Endothelial cell of umbilical vein (primary cell): ENCODE data around the gene KRTAP4-12. TPM values are rescaled to one million over a fixed set of nuclear protein-coding genes. Genes with fewer than 3 reads are reported as not detected.

Experiments used
- BruUV-seq: library from RNA; stranded (reverse); fragments of 400-500 nt; replicated peaks from 2 replicates; lab custom pipeline; 2021; lab: Mats Ljungman, UMichigan
- CTCF ChIA-PET: fragments of 300-600, 350-600 bp; sonication (Branson Sonifier 250); formaldehyde crosslinking; loops from one replicate; lab custom pipeline; 2021; ENCODE audit warnings: antibody characterized with exemption, inconsistent platforms; lab: Charles Lee
- POLR2A ChIA-PET: fragments of 300-600, 350-600 bp; sonication (Branson Sonifier 250); formaldehyde crosslinking; loops from one replicate; lab custom pipeline; 2021; ENCODE audit warnings: antibody characterized with exemption, inconsistent platforms; lab: Charles Lee
- DNase-seq: peaks from one replicate; pipeline ENCODE4 v3.0.0-alpha.2; 2011; ENCODE audit warnings: low read depth, low spot score
- FAIRE-seq: peaks from 2 replicates; lab custom pipeline; 2011; peaks lifted over from hg19 to GRCh38; lab: Jason Lieb, UNC
- H2AFZ ChIP-seq: 2 replicates; pipeline ENCODE4 v1.6.0; 2012; ENCODE audit warnings: low read depth, low read length, control low read depth, inconsistent platforms
- H3K27ac ChIP-seq: 2 replicates; pipeline ENCODE4 v1.5.1; 2011; ENCODE audit warnings: low read depth, mild to moderate bottlenecking, control low read depth, low read length, moderate library complexity; ENCODE audit not compliant: insufficient read depth
- H3K27me3 ChIP-seq, 2 experiments: 2 replicates each; pipeline versions ENCODE4 v1.6.0 to v1.6.1; 2011; ENCODE audit warnings: low read length in 2 of 2, mixed read lengths in 1 of 2; ENCODE audit not compliant: control insufficient read depth in 2 of 2, insufficient read depth in 2 of 2
- H3K36me3 ChIP-seq, 2 experiments: 2 replicates in 1 of 2; 3 replicates in 1 of 2; pipeline ENCODE4 v1.5.1; 2011; ENCODE audit warnings: low read length in 2 of 2, mild to moderate bottlenecking in 1 of 2, moderate library complexity in 1 of 2; ENCODE audit not compliant: control insufficient read depth in 2 of 2, insufficient read depth in 2 of 2; ENCODE audit errors: extremely low read depth in 1 of 2
- H3K4me1 ChIP-seq: 3 replicates; pipeline ENCODE4 v1.5.1; 2011; ENCODE audit warnings: mild to moderate bottlenecking, low read length; ENCODE audit not compliant: control insufficient read depth, insufficient read depth; ENCODE audit errors: extremely low read depth
- H3K4me2 ChIP-seq: 2 replicates; pipeline ENCODE4 v1.6.1; 2011; ENCODE audit warnings: low read length, control low read depth, mixed read lengths; ENCODE audit not compliant: insufficient read depth
- H3K4me3 ChIP-seq, 3 experiments: fragments of 200-600 bp in 1 of 3; sonication (generic), shearing (Covaris generic) in 1 of 3; replicated peaks in 1 of 3; 2 replicates each; pipeline ENCODE4 v1.5.1; 2011 to 2016; ENCODE audit warnings: control low read depth in 3 of 3, low read length in 3 of 3, mild to moderate bottlenecking in 2 of 3, inconsistent platforms in 1 of 3, low read depth in 1 of 3, moderate library complexity in 1 of 3; ENCODE audit not compliant: insufficient read depth in 1 of 3
- H3K79me2 ChIP-seq: 2 replicates; pipeline ENCODE4 v1.6.0; 2012; ENCODE audit warnings: low read length, inconsistent platforms; ENCODE audit not compliant: control insufficient read depth, insufficient read depth
- H3K9ac ChIP-seq: replicated peaks from 2 replicates; pipeline ENCODE3; 2011; ENCODE audit warnings: low read length, control low read depth; ENCODE audit not compliant: insufficient read depth; ENCODE audit errors: extremely low read depth
- H3K9me1 ChIP-seq: replicated peaks from 3 replicates; pipeline ENCODE4 v1.6.0; 2011; ENCODE audit warnings: mild to moderate bottlenecking, low read length; ENCODE audit not compliant: control insufficient read depth, insufficient read depth; ENCODE audit errors: extremely low read depth
- H3K9me3 ChIP-seq: replicated peaks from 2 replicates; pipeline ENCODE4 v1.5.1; 2012; ENCODE audit warnings: low read length, inconsistent platforms; ENCODE audit not compliant: control insufficient read depth, insufficient read depth
- H4K20me1 ChIP-seq: replicated peaks from 2 replicates; pipeline ENCODE3; 2011; ENCODE audit warnings: mild to moderate bottlenecking, low read length; ENCODE audit not compliant: control insufficient read depth, insufficient read depth; ENCODE audit errors: extremely low read depth
- EZH2 ChIP-seq: IDR thresholded peaks from 2 replicates; pipeline ENCODE4 v1.6.1; 2012; ENCODE audit warnings: borderline replicate concordance, low read depth, mild to moderate bottlenecking, moderate library complexity, low read length, inconsistent platforms; ENCODE audit not compliant: severe bottlenecking
- FOS ChIP-seq: IDR thresholded peaks from 2 replicates; pipeline ENCODE4 v1.6.1; 2011; ENCODE audit warnings: mild to moderate bottlenecking, low read length, moderate library complexity, borderline replicate concordance; ENCODE audit not compliant: insufficient read depth
- JUN ChIP-seq: IDR thresholded peaks from 2 replicates; pipeline ENCODE4 v1.6.1; 2011; ENCODE audit warnings: borderline replicate concordance, low read depth; ENCODE audit not compliant: insufficient read length, insufficient read depth
- MAX ChIP-seq: IDR thresholded peaks from 2 replicates; pipeline ENCODE4 v1.6.1; 2011; ENCODE audit not compliant: insufficient read depth, insufficient read length
- POLR2A ChIP-seq: IDR thresholded peaks from 2 replicates; pipeline ENCODE4 v1.6.1; 2012; ENCODE audit warnings: low read depth, mild to moderate bottlenecking, control low read depth, low read length
- dilution Hi-C: fragments of 300-500 bp; cut with MboI; formaldehyde crosslinking; loops from one replicate; pipeline ENCODE4 v1.15.0; 2019; ENCODE audit warnings: low sequenced_read_pairs; ENCODE audit not compliant: extremely low pct_ligation_motif_present
- intact Hi-C: fragments of 100-400 bp; cut with micrococcal nuclease; formaldehyde crosslinking; loops from one replicate; pipeline ENCODE4 v1.10.0; 2022
- polyA plus RNA-seq, 4 experiments: library from polyadenylated mRNA; depleted of rRNA in 3 of 4; stranded (reverse) in 3 of 4; unstranded in 1 of 4; fragments of >200 nt; gene quantifications; 2 replicates each; pipeline versions ENCODE4 v1.2.1 to v1.2.3, GENCODE V29; 2011 to 2012; ENCODE audit warnings: missing spikeins in 1 of 4
- total RNA-seq: library from RNA; stranded (reverse); gene quantifications from 2 replicates; pipeline ENCODE4 v1.2.3, GENCODE V29; 2021

The KRTAP4-12 gene
- total and polyA plus RNA-seq, 2 donors (not counting 3 experiments of a cell fraction or from before 2014, with no cell fraction given) = not detected

GRCh38 chr17:41133880-41134735 is 10.1 kb upstream of the KRTAP4-12 start:
- intact Hi-C loops = no loop called here
- no peaks in the 10 kb centered on the region for H4K20me1 ChIP-seq
- no peaks in the 10 kb centered on the region for H3K9me1 ChIP-seq
- no peaks in the 10 kb centered on the region for H3K9me3 ChIP-seq
- POLR2A ChIA-PET = no interaction called here
- no peak overlapping the region for H3K4me3 ChIP-seq
- CTCF ChIA-PET = interaction anchor here (0.7 kb wide), 1 partner anchor 21 kb away, joined by 3 read pairs; no protein-coding TSS in a partner anchor
- dilution Hi-C loops = no loop called here
- no peaks in the 10 kb centered on the region for H3K4me1 ChIP-seq
- no peak overlapping the region for H3K27ac ChIP-seq
- BruUV-seq = no TSS peak
- H3K27me3 ChIP-seq = peaks cover 0 to 3% of the 10 kb centered on the region in 2 experiments
- no peak overlapping the region for H2AFZ ChIP-seq
- H3K79me2 ChIP-seq = no peaks in the 10 kb centered on the region
- H3K36me3 ChIP-seq = no peaks in the 10 kb centered on the region
- FAIRE-seq (no peak), DNase-seq (no peak)
- H3K9ac ChIP-seq = no peak overlapping the region
- TF ChIP-seq JUN (no peak), POLR2A (no peak), FOS (no peak), MAX (no peak)
- no peak overlapping the region for H3K4me2 ChIP-seq

- Histone ChIP-seq H3K79me2 (no peaks in the 10 kb centered on the region), H3K27ac (no peak overlapping the region), H3K4me1 (no peaks in the 10 kb centered on the region), H2AFZ (no peak overlapping the region), H3K9me1 (no peaks in the 10 kb centered on the region), H3K36me3 (no peaks in the 10 kb centered on the region), H3K9me3 (no peaks in the 10 kb centered on the region), H3K4me2 (no peak overlapping the region), H3K27me3 (peaks cover 0 to 3% of the 10 kb centered on the region in 2 experiments), H3K4me3 (no peak overlapping the region), H4K20me1 (no peaks in the 10 kb centered on the region), H3K9ac (no peak overlapping the region)
- DNase-seq (no peak), FAIRE-seq (no peak)
- TF ChIP-seq POLR2A (no peak), EZH2 (no peak), FOS (peak; percentile 46)
- dilution Hi-C loops (no loop called here), intact Hi-C loops (no loop called here)
- BruUV-seq = no TSS peak
- POLR2A ChIA-PET = no interaction called here
- CTCF ChIA-PET = no interaction called here
These were observed 8.0 kb upstream of the KRTAP4-12 start for GRCh38 chr17:41131979-41132378.
